Measurements from ENCODE around the gene JAKMIP1.

JAKMIP1 gene

GRCh38 chr4:6093671-6094070 is 106.7 kb downstream of the JAKMIP1 start:
- no peak for DNase-seq
- no peak for TF ChIP-seq GATA1 (IDR thresholded peaks at IDR 0.05; ENCODE audit: low read depth, low read length)
- no peak for TF ChIP-seq POLR2A (IDR thresholded peaks at IDR 0.05; ENCODE audit: low read length)

GRCh38 chr4:6092971-6093370 is 107.4 kb downstream of the JAKMIP1 start:
- TF ChIP-seq POLR2A (IDR thresholded peaks at IDR 0.05; ENCODE audit: low read length), result no peak
- no peak for TF ChIP-seq GATA1 (IDR thresholded peaks at IDR 0.05; ENCODE audit: low read depth, low read length)
- no peak for DNase-seq

- TF ChIP-seq GATA1 (IDR thresholded peaks at IDR 0.05; ENCODE audit: low read depth, low read length) (no peak), POLR2A (IDR thresholded peaks at IDR 0.05; ENCODE audit: low read length) (no peak)
- no peak for DNase-seq
Measured at GRCh38 chr4:6092131-6092530, 108.2 kb downstream of the JAKMIP1 start.

DNA sequence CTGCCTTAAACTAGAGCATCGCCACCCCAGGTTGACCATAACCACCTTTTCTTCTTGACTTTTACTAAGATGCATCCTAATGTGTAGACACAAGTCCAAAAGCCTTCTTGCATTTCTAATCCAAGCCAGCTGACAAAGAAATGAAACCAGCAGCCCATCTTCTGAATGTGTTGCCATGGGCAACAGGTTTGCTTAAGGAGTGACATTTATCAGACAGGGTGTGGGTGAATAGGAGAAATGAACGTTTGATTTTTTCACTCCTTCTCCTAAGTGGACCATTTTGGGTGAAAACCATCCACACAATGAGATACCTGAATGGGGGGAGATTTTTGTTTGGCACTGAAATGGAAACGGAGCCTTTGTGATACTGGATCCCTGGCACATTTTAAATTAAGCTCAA is 109.4 kb downstream of the JAKMIP1 start:
- no peak for TF ChIP-seq POLR2A (IDR thresholded peaks at IDR 0.05; ENCODE audit: low read length)
- TF ChIP-seq GATA1 (IDR thresholded peaks at IDR 0.05; ENCODE audit: low read depth, low read length), result no peak
- DNase-seq, result no peak

DNA sequence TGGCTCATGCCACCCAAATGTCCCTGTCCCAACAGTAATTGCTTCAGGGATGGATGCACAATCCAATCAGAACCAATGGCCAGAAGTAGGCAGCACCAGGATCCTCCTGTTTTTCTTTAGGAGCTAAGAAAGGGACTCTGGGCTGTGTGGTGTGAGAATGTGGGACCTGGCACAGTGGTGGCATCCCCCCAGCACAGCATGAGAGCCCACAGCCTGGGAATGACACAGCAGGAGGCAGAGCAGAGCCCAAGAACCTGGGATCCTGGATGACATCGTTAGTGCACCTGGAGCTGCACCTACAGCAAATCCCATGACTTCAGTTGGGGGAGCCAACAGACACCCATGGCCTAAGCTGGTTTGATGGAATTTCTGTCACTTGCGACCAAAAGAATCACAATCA is 111.4 kb downstream of the JAKMIP1 start:
- no peak for DNase-seq
- no peak for TF ChIP-seq POLR2A (IDR thresholded peaks at IDR 0.05; ENCODE audit: low read length)
- no peak for TF ChIP-seq GATA1 (IDR thresholded peaks at IDR 0.05; ENCODE audit: low read depth, low read length)

- TF ChIP-seq POLR2A (IDR thresholded peaks at IDR 0.05; ENCODE audit: low read length), result no peak
- no peak for TF ChIP-seq GATA1 (IDR thresholded peaks at IDR 0.05; ENCODE audit: low read depth, low read length)
- peak in 1 of 2 experiments; percentile 19 for DNase-seq
Measured at GRCh38 chr4:6087669-6088341, 112.5 kb downstream of the JAKMIP1 start.

DNA sequence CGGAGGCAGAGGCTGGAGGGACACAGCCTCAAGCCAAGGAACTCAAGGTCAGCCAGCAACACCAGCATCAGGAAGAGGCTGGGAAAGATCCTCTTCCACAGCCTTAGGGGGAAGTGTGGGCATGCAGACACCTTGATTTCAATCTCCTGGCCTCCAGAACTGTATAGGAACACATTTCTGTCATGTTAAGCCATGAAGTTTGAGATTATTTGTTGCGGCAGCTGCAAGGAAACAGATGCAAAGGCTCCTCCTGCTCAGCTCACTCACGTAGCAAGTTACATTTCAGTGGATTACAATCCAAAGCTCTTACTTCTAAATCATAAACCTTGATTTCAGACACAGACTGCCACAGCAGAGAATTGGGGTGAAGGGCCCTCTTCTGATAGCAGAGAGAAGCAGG is 113.5 kb downstream of the JAKMIP1 start:
- TF ChIP-seq POLR2A (IDR thresholded peaks at IDR 0.05; ENCODE audit: low read length) (no peak), GATA1 (IDR thresholded peaks at IDR 0.05; ENCODE audit: low read depth, low read length) (no peak)
- DNase-seq, result no peak

- no peak for DNase-seq
- no peak for TF ChIP-seq POLR2A (IDR thresholded peaks at IDR 0.05; ENCODE audit: low read length)
- no peak for TF ChIP-seq GATA1 (IDR thresholded peaks at IDR 0.05; ENCODE audit: low read depth, low read length)
Measured at GRCh38 chr4:6085691-6086628, 114.4 kb downstream of the JAKMIP1 start.

- no peak for DNase-seq
- TF ChIP-seq POLR2A (IDR thresholded peaks at IDR 0.05; ENCODE audit: low read length) (no peak), GATA1 (IDR thresholded peaks at IDR 0.05; ENCODE audit: low read depth, low read length) (no peak)
Measured at GRCh38 chr4:6085028-6085690, 115.2 kb downstream of the JAKMIP1 start.

DNA sequence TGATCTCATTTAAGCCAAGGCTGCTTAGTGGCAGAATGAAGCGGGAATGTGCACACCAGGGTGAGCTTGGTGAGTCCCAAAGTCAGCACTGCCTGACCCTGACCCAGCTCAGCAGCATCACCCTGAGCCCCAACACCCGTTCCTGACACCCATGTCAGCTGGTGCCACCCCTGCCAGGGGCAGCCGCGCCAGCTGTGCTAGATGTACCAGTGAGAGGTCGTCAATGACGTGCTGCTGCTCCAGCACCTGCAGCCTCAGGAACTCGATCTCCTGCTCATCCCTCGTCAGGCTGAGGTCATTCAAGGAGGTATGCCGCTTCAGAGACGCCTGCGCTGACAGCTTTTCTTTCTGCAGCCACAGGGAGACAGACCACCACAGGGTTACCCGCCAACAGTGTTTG is 120.4 kb downstream of the JAKMIP1 start:
- no peak for DNase-seq
- no peak for TF ChIP-seq GATA1 (IDR thresholded peaks at IDR 0.05; ENCODE audit: low read depth, low read length)

- no peak for DNase-seq
- TF ChIP-seq POLR2A (IDR thresholded peaks at IDR 0.05; ENCODE audit: low read length) (no peak), GATA1 (IDR thresholded peaks at IDR 0.05; ENCODE audit: low read depth, low read length) (no peak)
Measured at GRCh38 chr4:6078560-6078959, 121.8 kb downstream of the JAKMIP1 start.

- DNase-seq, result peak in 1 of 2 experiments; percentile 6
- TF ChIP-seq GATA1 (IDR thresholded peaks at IDR 0.05; ENCODE audit: low read depth, low read length) (no peak), POLR2A (IDR thresholded peaks at IDR 0.05; ENCODE audit: low read length) (no peak)
Measured at GRCh38 chr4:6076391-6076790, 124.0 kb downstream of the JAKMIP1 start.

DNA sequence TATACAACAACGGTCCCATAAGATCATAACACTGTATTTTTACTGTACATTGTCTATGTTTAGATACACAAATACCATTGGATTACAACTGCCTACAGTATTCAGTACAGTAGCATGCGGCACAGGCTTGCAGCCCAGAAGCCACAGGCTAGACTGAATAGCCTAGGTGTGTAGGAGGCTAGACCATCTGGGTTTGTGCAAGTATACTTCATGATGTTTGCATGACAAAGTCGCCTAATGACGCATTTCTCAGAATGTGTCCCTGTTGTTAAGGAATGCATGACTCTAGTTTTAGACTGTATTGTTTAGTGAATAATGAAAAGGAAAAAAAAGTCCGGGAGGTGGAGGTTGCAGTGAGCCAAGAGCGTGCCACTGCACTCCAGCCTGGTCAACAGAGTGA is 125.6 kb downstream of the JAKMIP1 start:
- DNase-seq, result no peak

More for the DNA sequence above, 125.6 kb downstream of the JAKMIP1 start:
- no peak for TF ChIP-seq POLR2A (IDR thresholded peaks at IDR 0.05; ENCODE audit: low read length)
- no peak for TF ChIP-seq GATA1 (IDR thresholded peaks at IDR 0.05; ENCODE audit: low read depth, low read length)

All from erythroblast (primary cell).